HTERT RPE-1 (cell line): ENCODE measurements around the gene DDAH2.
"Not testable (repeated sequence)": the region's sequence is repeated elsewhere in the genome, so short reads cannot be mapped to it uniquely, and the experiment has no call there.

Experiments
- in situ Hi-C: fragments of 300-500 bp; cut with MboI; formaldehyde crosslinking; loops from 4 replicates; pipeline ENCODE4 v1.14.3; 2020; ENCODE audit warnings: low sequenced_read_pairs

DDAH2 gene

DNA sequence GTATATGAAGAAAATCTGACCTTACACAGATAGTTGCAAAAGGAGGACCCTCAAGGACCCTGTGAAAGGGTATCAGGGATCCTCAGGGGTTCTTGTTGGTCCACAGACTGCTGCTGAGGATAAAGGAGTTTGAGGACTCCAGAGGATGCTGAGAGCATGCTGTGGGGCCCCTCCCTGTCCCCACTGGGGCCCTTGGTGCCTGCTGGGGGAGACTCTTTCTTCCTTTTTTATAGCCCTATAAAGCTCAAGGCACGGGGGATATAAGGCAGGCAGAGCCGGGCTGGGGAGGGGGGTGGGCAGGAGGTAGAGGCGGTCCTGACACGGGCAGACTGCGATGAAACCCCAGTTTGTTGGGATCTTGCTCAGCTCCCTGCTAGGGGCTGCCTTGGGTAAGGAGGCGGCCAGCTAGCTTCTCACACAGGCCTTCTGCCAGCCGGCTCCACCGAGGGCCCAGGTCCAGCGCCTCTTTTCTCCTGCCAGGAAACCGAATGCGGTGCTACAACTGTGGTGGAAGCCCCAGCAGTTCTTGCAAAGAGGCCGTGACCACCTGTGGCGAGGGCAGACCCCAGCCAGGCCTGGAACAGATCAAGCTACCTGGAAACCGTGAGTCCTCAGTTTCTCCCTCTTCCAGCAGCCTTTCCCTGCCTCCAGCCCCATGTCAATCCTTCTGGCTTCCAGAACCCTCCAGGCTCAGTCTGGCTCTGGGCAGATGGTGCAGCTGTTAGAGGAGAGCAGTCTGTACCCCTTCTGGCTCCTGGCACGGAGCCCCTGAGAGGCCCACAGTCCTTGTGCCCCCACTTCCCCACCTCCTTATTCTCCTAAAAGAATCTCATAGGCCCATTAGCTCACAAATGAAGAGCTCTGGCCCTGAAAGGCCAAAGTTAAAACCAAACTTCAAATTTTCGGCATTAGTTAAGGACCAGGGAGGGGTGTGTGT is 13.8 kb downstream of the DDAH2 start, which contains the start of gene LY6G6D:
LY6G6D (plus strand) TSS at position 327 of the 937 bp plus-strand sequence; CDS start at position 335, 8 bp downstream.
- in situ Hi-C loops = no loop called here

DNA sequence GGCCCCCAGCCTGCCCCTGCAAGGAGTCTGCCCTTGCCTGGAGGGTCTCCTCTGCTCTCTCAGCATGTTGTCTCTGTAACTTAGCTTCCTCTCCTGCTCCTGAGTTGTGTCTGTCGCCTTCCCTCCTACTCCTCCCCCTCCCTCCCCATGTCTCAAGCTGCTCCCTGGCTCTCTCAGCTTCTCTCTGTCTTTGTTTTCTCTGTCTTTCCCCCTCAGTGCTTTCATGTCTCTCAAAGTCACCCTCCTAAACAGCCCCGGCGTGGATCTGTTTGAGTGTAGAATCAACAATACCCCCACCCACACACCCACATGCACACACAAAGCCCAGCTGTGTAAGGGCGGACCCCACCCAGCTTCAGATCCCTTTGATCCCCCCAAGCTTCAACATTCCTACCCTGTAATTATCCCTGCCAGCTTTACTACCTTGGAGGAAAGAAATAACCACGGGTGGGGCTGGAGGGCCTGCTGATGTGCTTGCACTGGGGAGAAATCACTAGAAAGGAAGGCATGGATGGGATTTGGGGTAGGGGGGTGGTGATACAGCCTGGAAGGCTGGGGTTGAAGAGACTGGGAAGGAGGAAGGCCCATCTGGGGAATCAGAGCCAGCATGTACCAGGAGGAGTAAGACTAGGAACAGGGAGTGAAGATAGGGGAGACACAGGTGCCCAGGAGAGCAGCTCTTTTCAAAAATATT is 15.0 kb downstream of the DDAH2 start:
- in situ Hi-C loops = no loop called here

DNA sequence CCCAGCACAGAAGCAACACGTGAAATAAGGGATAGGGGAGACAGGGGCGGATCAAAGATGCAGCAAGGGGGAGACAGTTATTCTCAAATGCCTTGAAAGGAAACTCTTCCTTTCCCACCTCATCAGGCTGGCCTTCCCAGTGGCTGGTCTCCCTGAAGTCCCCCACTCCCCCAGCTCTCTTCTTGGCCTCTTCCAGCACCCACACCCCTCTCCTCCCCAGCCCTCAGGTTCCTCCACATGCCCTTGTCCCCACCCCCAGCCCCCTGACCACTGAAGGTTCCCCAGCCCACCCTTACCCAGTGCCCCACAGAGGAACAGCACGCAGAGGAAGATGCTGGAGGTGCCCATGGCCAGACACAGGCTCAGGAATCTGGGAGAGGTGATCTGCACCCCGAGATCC is 15.6 kb downstream of the DDAH2 start:
- in situ Hi-C loops = no loop called here

DNA sequence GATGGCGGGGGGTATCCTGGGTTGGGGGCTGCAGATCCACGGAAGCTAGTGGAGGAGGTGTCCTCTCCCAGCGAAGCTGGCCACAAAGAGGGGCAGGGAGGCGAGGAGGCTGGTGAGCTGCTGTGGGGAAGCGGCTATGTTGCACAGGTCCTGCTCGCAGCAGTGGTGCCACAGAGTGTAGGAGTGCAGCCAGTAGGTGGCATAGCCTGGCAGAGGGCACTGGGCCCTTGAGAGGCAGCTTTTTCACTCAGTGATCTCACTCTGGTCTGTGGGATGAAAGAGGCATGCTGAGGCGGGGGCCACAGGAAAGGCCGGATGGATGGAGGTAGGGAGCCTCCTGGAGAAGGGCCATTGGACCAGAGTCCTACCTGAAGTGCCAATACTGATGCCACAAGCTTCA is 16.8 kb downstream of the DDAH2 start:
- in situ Hi-C loops = no loop called here

DNA sequence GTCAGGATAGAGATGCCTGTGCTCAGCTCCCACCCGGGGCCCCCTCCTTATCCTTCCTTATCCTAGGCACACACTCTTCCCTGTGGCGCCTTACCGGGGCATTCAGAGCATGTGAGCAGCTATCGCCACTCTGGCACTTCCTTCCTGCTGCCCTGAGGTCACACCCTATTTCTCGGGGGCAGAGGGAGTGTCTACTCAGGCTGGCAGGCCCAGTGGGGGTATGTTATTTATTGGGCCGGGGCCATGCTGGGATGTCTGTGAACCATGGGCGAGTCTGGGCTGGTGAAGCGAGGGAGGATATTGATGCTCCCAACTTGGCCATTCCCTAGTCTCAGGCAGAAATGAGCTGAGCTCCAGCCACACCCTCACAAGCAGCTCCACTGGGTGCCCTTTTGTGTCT is 17.9 kb downstream of the DDAH2 start:
- in situ Hi-C loops = no loop called here

DNA sequence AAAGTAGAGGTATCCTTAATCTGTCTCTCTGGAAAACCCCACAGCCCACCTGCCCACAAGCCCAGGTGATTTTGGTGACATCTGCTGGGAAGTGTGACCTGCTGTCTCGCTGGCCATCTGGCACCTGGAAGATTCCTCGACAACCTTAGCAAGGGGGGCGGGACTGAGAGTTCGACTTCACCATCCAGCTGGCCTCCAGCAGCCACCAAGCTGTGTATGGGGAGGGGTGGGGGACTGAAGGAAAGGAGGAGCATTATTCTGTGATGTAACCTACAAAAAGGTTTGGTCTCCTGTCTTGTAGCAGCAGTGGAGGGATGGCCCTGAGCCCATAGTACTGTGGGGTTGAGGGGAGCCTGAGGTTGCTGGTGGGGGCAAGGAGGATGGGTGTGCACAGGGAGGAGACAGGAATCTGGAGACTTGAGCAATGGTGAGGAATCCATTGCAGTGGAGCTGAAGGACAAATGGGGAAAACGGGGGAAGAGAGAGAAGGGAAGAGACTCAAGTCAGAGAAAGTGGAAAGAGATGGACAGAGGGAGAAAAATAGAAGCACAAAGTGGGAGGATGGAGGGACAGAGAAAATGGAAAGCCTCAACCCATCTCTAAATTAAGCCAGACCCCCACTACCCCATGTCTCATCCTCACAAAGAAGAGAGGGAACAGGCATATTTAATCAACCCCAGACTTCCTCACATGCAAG is 18.4 kb downstream of the DDAH2 start:
- in situ Hi-C loops = no loop called here

DNA sequence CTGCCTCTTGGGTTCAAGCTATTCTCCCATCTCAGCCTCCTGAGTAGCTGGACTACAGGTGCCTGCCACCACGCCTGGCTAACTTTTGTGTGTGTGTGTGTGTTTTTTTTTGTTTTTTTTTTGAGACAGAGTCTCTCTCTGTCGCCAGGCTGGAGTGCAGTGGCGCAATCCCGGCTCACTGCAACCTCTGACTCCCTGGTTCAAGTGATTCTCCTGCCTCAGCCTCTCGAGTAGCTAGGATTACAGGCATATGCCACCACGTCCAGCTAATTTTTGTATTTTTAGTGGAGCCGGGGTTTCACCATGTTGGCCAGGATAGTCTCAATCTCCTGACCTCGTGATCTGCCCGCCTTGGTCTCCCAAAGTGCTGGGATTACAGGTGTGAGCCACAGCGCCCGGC is 19.9 kb downstream of the DDAH2 start:
- in situ Hi-C loops = not testable (repeated sequence)

DNA sequence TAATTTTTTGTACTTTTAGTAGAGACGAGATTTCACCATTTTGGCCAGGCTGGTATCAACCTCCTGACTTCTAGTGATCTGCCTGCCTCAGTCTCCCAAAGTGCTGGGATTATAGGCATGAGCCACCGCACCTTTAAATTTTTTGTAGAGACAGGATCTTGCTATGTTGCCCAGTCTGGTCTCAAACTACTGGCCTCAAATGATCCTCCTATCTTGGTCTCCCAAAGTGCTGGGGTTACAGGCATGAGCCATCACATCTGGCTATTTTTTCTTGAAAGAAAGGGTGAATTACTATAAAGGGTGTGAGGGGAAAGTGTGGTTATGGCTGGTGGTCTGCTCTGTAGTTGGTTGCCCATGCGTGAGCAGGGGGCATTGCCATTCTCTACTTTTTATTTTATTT is 20.9 kb downstream of the DDAH2 start:
- in situ Hi-C loops = no loop called here

DNA sequence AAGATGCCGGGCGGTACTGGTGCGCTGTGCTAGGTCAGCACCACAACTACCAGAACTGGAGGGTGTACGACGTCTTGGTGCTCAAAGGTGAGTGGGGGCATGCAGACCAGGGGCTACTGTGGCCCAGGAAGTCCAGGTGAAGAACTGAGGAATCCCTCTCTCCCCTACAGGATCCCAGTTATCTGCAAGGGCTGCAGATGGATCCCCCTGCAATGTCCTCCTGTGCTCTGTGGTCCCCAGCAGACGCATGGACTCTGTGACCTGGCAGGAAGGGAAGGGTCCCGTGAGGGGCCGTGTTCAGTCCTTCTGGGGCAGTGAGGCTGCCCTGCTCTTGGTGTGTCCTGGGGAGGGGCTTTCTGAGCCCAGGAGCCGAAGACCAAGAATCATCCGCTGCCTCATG is 21.4 kb downstream of the DDAH2 start:
- in situ Hi-C loops = no loop called here

DNA sequence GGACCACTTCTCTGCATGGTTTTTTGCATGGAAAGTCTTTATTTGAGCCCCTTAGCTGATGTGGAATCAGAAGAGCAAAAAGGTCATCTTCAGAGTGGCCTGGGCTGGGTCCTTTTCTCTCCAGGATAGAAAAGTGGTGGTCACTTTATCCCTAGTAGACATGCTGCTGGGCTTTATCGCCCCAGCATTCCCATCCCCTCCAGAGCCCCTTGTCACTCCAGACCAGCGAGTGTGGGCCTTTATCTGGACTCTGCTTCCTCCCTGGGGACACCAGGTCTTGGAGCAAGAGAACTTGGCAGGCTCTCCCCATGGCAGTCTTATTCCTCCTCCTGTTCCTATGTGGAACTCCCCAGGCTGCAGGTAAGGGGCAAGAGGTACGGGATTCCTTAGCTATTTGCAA is 22.5 kb downstream of the DDAH2 start, which contains the start of gene LY6G6F:
LY6G6F (plus strand) TSS at position 268 of the 400 bp plus-strand sequence; CDS start at position 309, 41 bp downstream.
- in situ Hi-C loops = no loop called here

DNA sequence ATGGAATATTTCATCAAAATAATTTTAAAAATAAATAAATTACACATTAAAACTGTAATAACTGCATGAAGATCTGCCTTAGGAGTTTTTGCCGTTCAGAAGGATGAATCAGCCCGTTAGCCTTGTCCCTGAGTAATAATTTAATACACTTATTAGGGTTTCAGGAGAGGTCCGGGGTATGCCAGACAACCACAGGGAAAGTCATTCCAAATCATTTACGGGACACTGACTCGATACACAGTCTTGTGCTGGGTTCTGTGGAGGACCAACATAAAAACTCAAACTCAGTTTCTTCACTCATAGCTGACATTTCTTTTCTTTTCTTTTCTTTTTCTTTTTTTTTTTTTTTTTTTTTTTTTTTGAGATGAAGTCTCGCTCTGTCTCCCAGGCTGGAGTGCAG is 23.2 kb downstream of the DDAH2 start:
- in situ Hi-C loops = no loop called here

DNA sequence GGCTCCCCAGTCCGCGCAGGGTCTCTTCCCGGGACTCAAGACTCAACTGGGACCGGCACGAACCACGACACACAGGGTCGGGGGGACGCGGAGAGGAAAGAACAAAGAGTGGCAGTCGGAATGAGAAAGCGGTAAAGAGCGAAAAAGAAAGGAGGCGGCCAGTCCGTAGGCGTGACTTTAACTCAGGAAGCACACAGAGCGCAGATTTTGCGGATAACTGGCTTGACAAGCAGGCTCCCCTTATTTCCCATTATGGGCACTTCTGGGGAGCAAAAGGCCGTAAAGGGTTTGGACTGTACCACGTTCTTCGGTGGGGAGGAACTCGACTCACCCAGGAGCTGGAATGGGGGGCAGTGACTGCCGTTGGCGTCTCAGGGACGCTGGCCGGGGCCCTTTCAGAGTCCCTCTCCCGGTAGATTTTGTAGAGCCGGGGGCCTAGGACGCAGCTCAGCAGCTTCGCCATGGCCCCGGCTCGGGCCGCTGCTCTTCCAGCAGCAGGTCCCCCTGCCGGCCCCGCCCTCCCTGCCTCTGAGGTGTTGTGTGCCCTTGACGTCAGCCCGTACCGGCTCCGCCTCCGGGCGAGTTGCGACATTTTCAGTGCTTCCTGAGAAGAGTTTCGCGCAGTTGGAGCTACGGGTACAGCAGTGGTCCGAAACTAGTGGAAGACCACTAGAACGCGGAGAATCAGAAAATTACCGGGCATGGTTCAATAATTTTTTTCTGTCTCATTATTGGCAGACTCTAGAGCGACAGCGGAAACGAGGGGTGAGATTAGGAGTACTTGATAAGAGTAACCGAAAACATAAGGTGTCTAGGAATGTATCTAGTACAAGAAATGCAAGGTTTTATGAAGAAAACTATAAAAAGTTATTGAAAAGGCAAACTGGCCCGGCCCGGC is 26.0 kb downstream of the DDAH2 start, which contains the start of gene ABHD16A:
ABHD16A (minus strand) TSS at position 506 of the 898 bp plus-strand sequence; CDS start at position 463, 43 bp downstream.
- in situ Hi-C loops = no loop called here

DNA sequence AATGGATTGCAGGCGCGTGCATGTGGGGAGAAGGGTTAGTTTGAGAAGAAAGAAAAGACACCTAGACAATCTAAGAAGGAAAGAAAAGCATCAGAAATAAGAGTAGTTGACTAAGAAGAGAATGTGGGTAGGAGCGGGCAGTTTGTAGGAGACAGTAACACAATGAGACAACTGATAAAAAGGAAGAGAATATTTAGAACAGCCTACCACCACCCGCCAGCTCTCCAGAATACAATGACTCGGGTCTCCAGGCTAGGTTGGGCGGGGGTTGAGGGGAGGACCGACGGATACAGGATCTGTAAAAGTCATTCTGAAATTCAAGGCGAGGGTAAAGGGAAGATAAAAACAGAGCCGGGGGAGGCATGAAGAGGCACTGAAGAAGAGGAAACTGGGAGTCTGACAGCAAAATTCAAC is 26.7 kb downstream of the DDAH2 start:
- in situ Hi-C loops = no loop called here

DNA sequence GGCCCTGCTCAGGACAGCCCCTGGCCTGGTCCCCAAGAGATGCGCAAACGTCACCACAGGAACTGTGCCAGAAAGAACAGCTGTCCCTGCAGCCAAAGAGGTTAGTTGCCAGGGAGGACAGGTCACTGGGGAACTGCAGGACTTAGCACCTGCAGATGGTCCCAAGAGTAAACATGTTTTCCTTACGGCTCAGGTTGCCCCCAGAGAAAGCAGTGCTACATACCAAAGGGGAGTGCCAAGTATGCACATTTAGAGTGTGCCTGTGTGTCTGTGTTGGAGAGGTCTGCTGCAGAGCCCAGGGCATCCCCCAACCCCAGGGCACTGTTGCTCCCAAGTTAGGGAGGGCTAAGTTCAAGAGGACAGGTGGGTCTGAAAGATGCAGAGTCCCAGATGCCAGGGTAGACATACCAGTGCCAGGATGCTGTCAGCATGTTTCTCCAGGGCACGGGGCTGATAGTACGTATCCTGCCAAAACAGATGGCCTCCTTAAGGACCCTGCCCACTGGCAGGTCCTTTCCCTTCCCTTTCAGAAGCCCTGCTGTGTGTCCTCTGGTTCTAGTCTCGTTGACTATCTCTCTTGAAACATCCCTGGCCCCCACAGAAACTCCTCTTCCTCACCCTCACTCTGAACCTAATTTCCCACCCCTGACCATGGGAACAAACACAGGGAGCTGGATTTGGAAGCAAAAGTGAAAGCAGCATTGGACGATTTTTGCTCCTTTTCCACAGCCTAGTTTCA is 27.3 kb downstream of the DDAH2 start:
- in situ Hi-C loops = no loop called here

DNA sequence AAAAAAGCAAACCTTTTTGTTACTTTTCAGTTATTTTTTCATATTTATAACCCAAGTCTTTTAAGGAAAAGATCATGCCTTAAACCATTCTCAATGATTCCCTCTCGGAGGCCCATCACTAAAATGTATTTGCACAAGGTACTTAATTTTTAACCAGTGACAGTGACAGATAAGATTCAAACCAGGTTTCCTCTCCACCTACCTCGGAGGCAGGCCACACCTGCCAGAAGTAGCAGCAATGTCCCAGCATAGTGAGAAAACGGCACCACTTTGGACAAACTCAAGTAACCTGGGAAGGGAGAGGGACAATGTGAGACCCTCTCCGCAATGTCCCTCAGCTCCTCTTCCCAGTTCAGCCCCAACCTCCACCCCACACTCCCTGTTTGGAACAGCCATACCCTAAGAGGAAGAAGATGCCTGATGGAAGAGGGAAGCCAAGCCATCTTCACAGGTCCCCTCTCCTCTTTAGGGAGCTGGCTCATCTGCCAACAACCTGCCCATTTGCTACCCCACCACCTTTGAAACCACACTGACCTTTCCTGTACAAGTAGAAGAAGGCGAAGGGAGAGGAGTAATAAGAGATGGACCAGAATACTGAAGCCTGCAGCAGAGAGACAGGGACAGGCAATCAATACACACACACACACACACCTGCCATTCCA is 28.2 kb downstream of the DDAH2 start:
- in situ Hi-C loops = no loop called here

DNA sequence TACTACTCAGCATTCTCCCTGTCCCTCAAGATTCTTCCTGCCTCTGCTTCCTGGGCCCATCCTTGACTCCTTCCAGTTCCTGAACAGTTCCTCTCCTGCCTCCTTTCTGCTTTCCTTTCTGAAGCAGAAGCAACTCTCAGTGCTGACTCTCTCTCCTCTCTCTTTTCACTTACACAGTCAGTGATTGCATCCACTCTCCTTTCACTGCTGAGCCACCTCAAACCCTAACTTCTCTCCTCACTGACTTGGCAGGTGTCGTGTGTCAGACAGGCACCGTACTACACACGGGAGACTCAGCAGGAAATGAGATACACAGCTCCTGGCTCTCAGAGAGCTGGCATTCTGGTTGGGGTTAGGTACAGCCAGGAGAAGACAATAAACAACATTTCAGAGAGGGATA is 31.5 kb downstream of the DDAH2 start:
- in situ Hi-C loops = no loop called here

DNA sequence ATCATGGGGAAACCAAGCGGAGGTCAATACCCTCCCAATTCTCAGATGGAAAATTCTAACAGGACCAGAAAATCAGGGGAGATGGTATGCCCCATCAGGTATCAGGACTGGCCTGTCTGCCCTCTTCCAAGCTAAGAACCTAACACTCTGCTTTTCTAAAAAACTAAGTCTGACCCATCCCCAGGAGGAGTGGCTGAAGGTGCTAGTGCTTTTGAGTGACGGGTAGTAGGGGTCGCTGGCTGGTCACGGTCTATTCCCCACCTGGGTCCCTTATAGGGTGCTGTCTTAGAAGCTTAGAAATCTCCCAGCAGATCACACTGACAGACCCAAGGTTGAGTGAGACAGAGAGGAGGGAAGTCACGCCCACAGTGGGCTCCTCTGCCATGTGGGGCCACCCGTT is 35.6 kb downstream of the DDAH2 start:
- in situ Hi-C loops = no loop called here

DNA sequence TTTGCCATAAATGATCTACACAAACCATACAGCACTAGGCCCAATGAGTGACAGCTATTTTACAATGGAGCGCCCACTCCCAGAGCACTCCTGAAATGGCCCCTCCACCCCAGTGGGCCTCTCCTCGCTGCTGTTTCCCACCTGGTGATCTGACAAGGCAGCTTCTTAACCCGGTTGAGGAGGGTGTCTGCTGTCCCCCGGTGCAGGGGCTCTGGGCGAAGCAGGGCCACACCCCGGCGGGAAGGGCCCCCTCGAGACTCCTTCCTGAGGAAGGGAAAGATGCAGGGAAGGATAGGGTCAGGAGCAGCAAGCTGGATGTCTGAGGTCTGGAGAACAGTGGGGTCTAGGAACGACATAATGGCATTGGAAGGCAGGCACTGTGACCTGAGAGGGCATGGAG is 36.2 kb downstream of the DDAH2 start:
- in situ Hi-C loops = no loop called here

DNA sequence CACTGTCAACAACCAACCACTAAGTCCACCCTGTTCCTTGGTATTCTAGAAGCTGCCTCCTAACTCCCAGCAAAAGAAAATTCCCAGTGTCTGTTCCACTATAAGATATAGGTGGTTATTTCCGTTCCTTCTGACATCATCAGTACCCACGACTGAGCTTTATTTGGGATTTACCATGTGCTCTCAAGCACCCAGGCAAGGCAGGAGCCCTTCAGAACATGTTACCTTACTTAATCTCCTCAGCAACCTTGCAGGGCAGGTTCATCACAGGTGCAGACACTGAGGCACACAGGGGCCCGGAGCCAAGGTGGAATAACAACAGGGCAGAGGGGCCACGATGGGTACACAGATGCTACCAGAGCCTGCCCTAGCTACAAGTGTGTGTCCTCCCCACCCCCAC is 36.7 kb downstream of the DDAH2 start:
- in situ Hi-C loops = no loop called here
